Keratinocyte (primary cell): Measurements from ENCODE around the gene FGF1. TPM values are rescaled to one million over a fixed set of nuclear protein-coding genes. Genes with fewer than 3 reads are reported as not detected.

Source experiments
- DNase-seq: peaks from one replicate; pipeline ENCODE4 v3.0.0-alpha.2; 2011; ENCODE audit warnings: low read depth, missing footprints, low spot score
- FAIRE-seq: peaks from 2 replicates; lab custom pipeline; 2011; peaks lifted over from hg19 to GRCh38; lab: Jason Lieb, UNC
- H2AFZ ChIP-seq: 2 replicates; pipeline ENCODE4 v1.6.0; 2012; ENCODE audit warnings: low read length, control low read depth, inconsistent platforms; ENCODE audit not compliant: control insufficient read depth
- H3K27ac ChIP-seq: 2 replicates; pipeline ENCODE4 v1.5.1; 2011; ENCODE audit warnings: low read length; ENCODE audit not compliant: control insufficient read depth, insufficient read depth
- H3K27me3 ChIP-seq: 3 replicates; pipeline ENCODE4 v1.6.0; 2011; ENCODE audit warnings: low read length; ENCODE audit not compliant: control insufficient read depth, insufficient read depth; ENCODE audit errors: extremely low read depth
- H3K36me3 ChIP-seq, 2 experiments: 2 replicates in 1 of 2; 3 replicates in 1 of 2; pipeline ENCODE4 v1.5.1; 2011; ENCODE audit warnings: low read length in 2 of 2, mild to moderate bottlenecking in 1 of 2; ENCODE audit not compliant: control insufficient read depth in 2 of 2, insufficient read depth in 2 of 2; ENCODE audit errors: extremely low read depth in 1 of 2
- H3K4me1 ChIP-seq: 3 replicates; pipeline ENCODE4 v1.5.1; 2011; ENCODE audit warnings: low read length; ENCODE audit not compliant: control insufficient read depth, insufficient read depth; ENCODE audit errors: extremely low read depth
- H3K4me2 ChIP-seq: 3 replicates; pipeline ENCODE4 v1.6.0; 2011; ENCODE audit warnings: low read depth, low read length; ENCODE audit not compliant: control insufficient read depth, insufficient read depth; ENCODE audit errors: extremely low read depth
- H3K4me3 ChIP-seq, 3 experiments: fragments of 200-600 bp in 1 of 3; sonication (generic) in 1 of 3; 2 replicates in 2 of 3; 3 replicates in 1 of 3; pipeline ENCODE4 v1.5.1; 2011 to 2016; ENCODE audit warnings: low read length in 3 of 3, mild to moderate bottlenecking in 3 of 3, control low read depth in 2 of 3, inconsistent platforms in 1 of 3, low read depth in 1 of 3, mixed read lengths in 1 of 3, mixed run types in 1 of 3, moderate library complexity in 1 of 3; ENCODE audit not compliant: control insufficient read depth in 2 of 3, insufficient read depth in 2 of 3; ENCODE audit errors: extremely low read depth in 1 of 3
- H3K79me2 ChIP-seq: 2 replicates; pipeline ENCODE4 v1.6.0; 2012; ENCODE audit warnings: low read length; ENCODE audit not compliant: control insufficient read depth, insufficient read depth
- H3K9ac ChIP-seq: 3 replicates; pipeline ENCODE4 v1.6.0; 2011; ENCODE audit warnings: low read length; ENCODE audit not compliant: control insufficient read depth, insufficient read depth; ENCODE audit errors: extremely low read depth
- H3K9me1 ChIP-seq: 3 replicates; pipeline ENCODE4 v1.6.0; 2011; ENCODE audit warnings: low read length; ENCODE audit not compliant: control insufficient read depth, insufficient read depth; ENCODE audit errors: extremely low read depth
- H3K9me3 ChIP-seq: 2 replicates; pipeline ENCODE4 v1.5.1; 2012; ENCODE audit warnings: low read depth, low read length; ENCODE audit not compliant: control insufficient read depth
- H4K20me1 ChIP-seq: 3 replicates; pipeline ENCODE4 v1.6.0; 2011; ENCODE audit warnings: low read length; ENCODE audit not compliant: control insufficient read depth, insufficient read depth; ENCODE audit errors: extremely low read depth
- EZH2 ChIP-seq: IDR thresholded peaks from one replicate; pipeline ENCODE4 v1.6.1; 2012; ENCODE audit warnings: inconsistent platforms, mild to moderate bottlenecking, low read length, moderate library complexity
- dilution Hi-C: fragments of 300-500 bp; cut with MboI; formaldehyde crosslinking; loops from one replicate; pipeline ENCODE4 v1.7.0; 2020; ENCODE audit warnings: low sequenced_read_pairs; ENCODE audit not compliant: extremely low pct_ligation_motif_present
- polyA plus RNA-seq, 5 experiments: library from polyadenylated mRNA; depleted of rRNA in 3 of 5; stranded (reverse) in 3 of 5; stranded (forward) in 1 of 5; unstranded in 1 of 5; fragments of >200 nt; gene quantifications; 1 replicate in 1 of 5; 2 replicates in 3 of 5; 3 replicates in 1 of 5; pipeline versions ENCODE4 v1.2.1 to v1.2.3, GENCODE V29; 2011 to 2012; ENCODE audit warnings: missing spikeins in 2 of 5, low read depth in 1 of 5, low replicate concordance in 1 of 5
- TF ChIP-seq, protein P1 (sequence below), 3 experiments: IDR thresholded peaks in 1 of 3; conservative IDR thresholded peaks in 1 of 3; optimal IDR thresholded peaks in 1 of 3; 2 replicates in 2 of 3; 3 replicates in 1 of 3; pipeline versions ENCODE3 to v1.5.1; 2011; ENCODE audit warnings: low read length in 3 of 3, mild to moderate bottlenecking in 3 of 3, moderate library complexity in 2 of 3, control low read depth in 1 of 3, inconsistent platforms in 1 of 3; ENCODE audit not compliant: insufficient read depth in 2 of 3; ENCODE audit errors: extremely low read depth in 1 of 3

Gene FGF1
- polyA plus RNA-seq, 1 donor (not counting 4 experiments of a cell fraction or from before 2014, with no cell fraction given), result 2.4 TPM

DNA sequence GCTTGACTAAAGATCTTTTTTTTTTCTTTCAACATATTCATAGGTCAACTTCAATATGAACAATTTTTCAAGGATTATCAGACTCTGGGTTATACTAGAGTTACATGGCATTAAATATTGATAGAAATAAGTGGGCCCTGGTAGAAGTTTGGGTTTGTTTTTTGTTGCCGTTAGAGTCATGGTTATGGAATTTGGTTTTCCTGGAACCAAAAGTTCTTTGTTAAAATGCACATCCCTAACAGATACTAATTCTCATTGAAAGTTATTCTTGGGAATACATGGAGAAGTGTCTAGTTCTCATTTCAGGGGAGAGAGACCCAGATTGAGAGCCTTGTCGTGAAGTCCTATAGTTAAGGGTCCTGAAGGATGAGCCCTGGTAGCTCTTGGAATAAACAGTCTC lies 124.9 kb downstream of the FGF1 start:
- Histone ChIP-seq H3K27ac (no peak overlapping the region), H3K4me2 (no peak overlapping the region), H3K9me1 (no peaks in the 10 kb centered on the region), H3K4me3 (no peak overlapping the region), H3K9me3 (no peaks in the 10 kb centered on the region), H3K4me1 (no peaks in the 10 kb centered on the region), H3K9ac (no peak overlapping the region), H4K20me1 (no peaks in the 10 kb centered on the region), H3K27me3 (no peaks in the 10 kb centered on the region), H3K36me3 (no peaks in the 10 kb centered on the region), H3K79me2 (no peaks in the 10 kb centered on the region), H2AFZ (no peak overlapping the region)
- FAIRE-seq, result no peak
- TF ChIP-seq EZH2, result no peak
- TF ChIP-seq, protein P1, sequence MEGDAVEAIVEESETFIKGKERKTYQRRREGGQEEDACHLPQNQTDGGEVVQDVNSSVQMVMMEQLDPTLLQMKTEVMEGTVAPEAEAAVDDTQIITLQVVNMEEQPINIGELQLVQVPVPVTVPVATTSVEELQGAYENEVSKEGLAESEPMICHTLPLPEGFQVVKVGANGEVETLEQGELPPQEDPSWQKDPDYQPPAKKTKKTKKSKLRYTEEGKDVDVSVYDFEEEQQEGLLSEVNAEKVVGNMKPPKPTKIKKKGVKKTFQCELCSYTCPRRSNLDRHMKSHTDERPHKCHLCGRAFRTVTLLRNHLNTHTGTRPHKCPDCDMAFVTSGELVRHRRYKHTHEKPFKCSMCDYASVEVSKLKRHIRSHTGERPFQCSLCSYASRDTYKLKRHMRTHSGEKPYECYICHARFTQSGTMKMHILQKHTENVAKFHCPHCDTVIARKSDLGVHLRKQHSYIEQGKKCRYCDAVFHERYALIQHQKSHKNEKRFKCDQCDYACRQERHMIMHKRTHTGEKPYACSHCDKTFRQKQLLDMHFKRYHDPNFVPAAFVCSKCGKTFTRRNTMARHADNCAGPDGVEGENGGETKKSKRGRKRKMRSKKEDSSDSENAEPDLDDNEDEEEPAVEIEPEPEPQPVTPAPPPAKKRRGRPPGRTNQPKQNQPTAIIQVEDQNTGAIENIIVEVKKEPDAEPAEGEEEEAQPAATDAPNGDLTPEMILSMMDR (optimal IDR thresholded peaks at IDR 0.05 in 1 of 3, IDR thresholded peaks at IDR 0.05 in 1 of 3, conservative IDR thresholded peaks at IDR 0.05 in 1 of 3; ENCODE audit: extremely low read depth in 1 of 3, insufficient read depth in 2 of 3, low read length in 3 of 3), result no peak
- dilution Hi-C loops, result no loop called here
- DNase-seq, result no peak

DNA sequence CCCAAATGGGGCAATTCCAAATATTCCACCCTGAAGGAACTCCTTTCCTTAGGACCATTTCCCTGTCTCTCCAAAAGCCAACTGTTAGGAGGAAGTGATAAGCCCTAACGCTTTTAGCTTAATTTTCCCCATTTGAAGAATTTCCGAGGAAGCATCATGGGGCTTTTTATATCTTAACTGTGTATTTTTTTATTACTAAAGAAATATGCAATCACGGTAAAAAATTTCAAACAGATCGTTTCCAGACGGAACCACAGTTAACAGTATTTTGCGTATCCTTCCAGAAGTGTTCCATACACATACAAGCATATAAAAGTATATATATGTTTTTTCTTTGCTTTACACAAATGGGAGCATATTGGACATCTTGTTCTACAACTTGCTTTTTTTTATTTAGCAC lies 133.8 kb downstream of the FGF1 start:
- no peak overlapping the region for H3K27ac ChIP-seq
- no peak for FAIRE-seq
- H3K4me3 ChIP-seq, result no peak overlapping the region
- no peaks in the 10 kb centered on the region for H4K20me1 ChIP-seq
- H3K36me3 ChIP-seq, result no peaks in the 10 kb centered on the region
- no peak overlapping the region for H3K9ac ChIP-seq
- H3K4me1 ChIP-seq, result peaks cover 25% of the 10 kb centered on the region
- dilution Hi-C loops, result no loop called here
- H3K9me3 ChIP-seq, result no peaks in the 10 kb centered on the region
- TF ChIP-seq EZH2, result no peak
- TF ChIP-seq, protein P1 (optimal IDR thresholded peaks at IDR 0.05 in 1 of 3, IDR thresholded peaks at IDR 0.05 in 1 of 3, conservative IDR thresholded peaks at IDR 0.05 in 1 of 3; ENCODE audit: extremely low read depth in 1 of 3, insufficient read depth in 2 of 3, low read length in 3 of 3), result no peak
- no peaks in the 10 kb centered on the region for H3K79me2 ChIP-seq
- peak overlapping the region; percentile 86 for H3K4me2 ChIP-seq
- no peaks in the 10 kb centered on the region for H3K27me3 ChIP-seq
- DNase-seq, result no peak
- H3K9me1 ChIP-seq, result no peaks in the 10 kb centered on the region
- no peak overlapping the region for H2AFZ ChIP-seq
